SK-N-SH (cell line): ENCODE results near the gene NR1H2. TPM values are rescaled to one million over a fixed set of nuclear protein-coding genes. Genes with fewer than 3 reads are reported as not detected.

Experiments used
- CTCF ChIA-PET: fragments of 300-600, 350-600 bp; formaldehyde crosslinking; extraction: SDS; loops from one replicate; lab custom pipeline; 2021; lab: Yijun Ruan, JAX
- POLR2A ChIA-PET: fragments of 350-600 bp; sonication (Branson Sonifier 250); formaldehyde crosslinking; extraction: SDS; loops from one replicate; lab custom pipeline; 2020; ENCODE audit warnings: antibody characterized with exemption, inconsistent platforms; lab: Yijun Ruan, JAX
- DNase-seq: peaks from one replicate; pipeline ENCODE4 v3.0.0; 2012
- H2AFZ ChIP-seq: fragments of 200-600 bp; sonication (generic); 2 replicates; pipeline ENCODE4 v1.8.1; 2016; ENCODE audit warnings: antibody characterized with exemption, mild to moderate bottlenecking, low read depth
- H3F3A ChIP-seq: fragments of 200-600 bp; sonication (generic); replicated peaks from 2 replicates; pipeline ENCODE3; 2016; ENCODE audit warnings: antibody characterized with exemption, mild to moderate bottlenecking; ENCODE audit not compliant: insufficient read depth
- H3K27ac ChIP-seq, 2 experiments: fragments of 200-500 bp in 1 of 2; fragments of 200-600 bp in 1 of 2; sonication (Bioruptor generic) in 1 of 2; sonication (generic), shearing (Covaris generic) in 1 of 2; 2 replicates each; pipeline versions ENCODE4 v1.5.1 to v1.6.1; 2014 to 2016; ENCODE audit warnings: low read depth in 2 of 2, inconsistent platforms in 1 of 2, low read length in 1 of 2, mild to moderate bottlenecking in 1 of 2, mixed read lengths in 1 of 2
- H3K27me3 ChIP-seq: fragments of 200-600 bp; sonication (generic), shearing (Covaris generic); 2 replicates; pipeline ENCODE4 v1.6.1; 2016; ENCODE audit warnings: mixed run types; ENCODE audit not compliant: insufficient read depth
- H3K36me3 ChIP-seq, 2 experiments: fragments of 200-500 bp in 1 of 2; fragments of 200-600 bp in 1 of 2; sonication (Bioruptor generic) in 1 of 2; sonication (generic) in 1 of 2; replicated peaks in 1 of 2; 2 replicates each; pipeline versions ENCODE3 to v1.5.1; 2014 to 2016; ENCODE audit warnings: low read length in 1 of 2, mild to moderate bottlenecking in 1 of 2; ENCODE audit not compliant: insufficient read depth in 2 of 2, control insufficient read depth in 1 of 2
- H3K4me1 ChIP-seq, 2 experiments: fragments of 200-500 bp in 1 of 2; fragments of 200-600 bp in 1 of 2; sonication (Bioruptor generic) in 1 of 2; sonication (generic), shearing (Covaris generic) in 1 of 2; 2 replicates each; pipeline versions ENCODE4 v1.5.1 to v1.6.1; 2014 to 2016; ENCODE audit warnings: low read depth in 1 of 2, low read length in 1 of 2, mixed run types in 1 of 2; ENCODE audit not compliant: insufficient read depth in 2 of 2, control insufficient read depth in 1 of 2
- H3K4me2 ChIP-seq: fragments of 200-600 bp; sonication (generic), shearing (Covaris generic); 2 replicates; pipeline ENCODE4 v1.6.1; 2017; ENCODE audit warnings: mixed run types
- H3K4me3 ChIP-seq, 2 experiments: fragments of 200-500 bp in 1 of 2; fragments of 200-600 bp in 1 of 2; sonication (Bioruptor generic) in 1 of 2; sonication (generic), shearing (Covaris generic) in 1 of 2; 2 replicates each; pipeline versions ENCODE4 v1.5.1 to v1.8.1; 2014 to 2016; ENCODE audit warnings: low read depth in 2 of 2, inconsistent platforms in 1 of 2, low read length in 1 of 2, mild to moderate bottlenecking in 1 of 2, mixed read lengths in 1 of 2, moderate library complexity in 1 of 2
- H3K79me2 ChIP-seq: fragments of 200-600 bp; sonication (generic); 2 replicates; pipeline ENCODE4 v1.8.1; 2017; ENCODE audit warnings: mild to moderate bottlenecking; ENCODE audit not compliant: insufficient read depth
- H3K9ac ChIP-seq: fragments of 200-600 bp; sonication (generic); 2 replicates; pipeline ENCODE4 v1.6.1; 2017; ENCODE audit warnings: mixed run types
- H3K9me2 ChIP-seq: fragments of 200-600 bp; sonication (generic); 2 replicates; pipeline ENCODE4 v1.6.1; 2017; ENCODE audit warnings: mixed run types
- H3K9me3 ChIP-seq: fragments of 200-600 bp; sonication (generic); 2 replicates; pipeline ENCODE4 v1.6.1; 2017; ENCODE audit warnings: mixed run types, mild to moderate bottlenecking, moderate library complexity
- H4K20me1 ChIP-seq: fragments of 200-600 bp; sonication (generic); 2 replicates; pipeline ENCODE4 v1.6.1; 2017; ENCODE audit warnings: mild to moderate bottlenecking, mixed run types; ENCODE audit not compliant: insufficient read depth
- EP300 ChIP-seq, 2 experiments: IDR thresholded peaks; 2 replicates each; pipeline versions ENCODE4 v1.4.0 to v1.6.1; 2012; ENCODE audit warnings: borderline replicate concordance in 1 of 2, low read depth in 1 of 2, low read length in 1 of 2
- EZH2phosphoT487 ChIP-seq: fragments of 200-600 bp; sonication (generic); IDR thresholded peaks from 2 replicates; pipeline ENCODE4 v1.6.1; 2017; ENCODE audit warnings: low read depth, mixed run types, mild to moderate bottlenecking, antibody characterized with exemption, moderate library complexity, borderline replicate concordance
- FOSL2 ChIP-seq: IDR thresholded peaks from 2 replicates; pipeline ENCODE4 v1.4.0; 2012; ENCODE audit warnings: low read depth, mild to moderate bottlenecking, moderate library complexity, borderline replicate concordance
- FOXM1 ChIP-seq: IDR thresholded peaks from 2 replicates; pipeline ENCODE4 v1.4.0; 2012; ENCODE audit warnings: low read depth, mild to moderate bottlenecking
- GABPA ChIP-seq: IDR thresholded peaks from 2 replicates; pipeline ENCODE4 v1.4.0; 2012; ENCODE audit warnings: low read depth, mild to moderate bottlenecking
- GATA2 ChIP-seq: sonication (generic); formaldehyde crosslinking; IDR thresholded peaks from 2 replicates; pipeline ENCODE4 v1.5.0; 2020; ENCODE audit warnings: mild to moderate bottlenecking, missing genetic modification reagents
- NFIC ChIP-seq: IDR thresholded peaks from 2 replicates; pipeline ENCODE4 v1.4.0; 2012; ENCODE audit warnings: borderline replicate concordance
- NRF1 ChIP-seq: IDR thresholded peaks from 2 replicates; pipeline ENCODE4 v1.6.1; 2012; ENCODE audit warnings: low read depth, mild to moderate bottlenecking, low read length
- RAD21 ChIP-seq: IDR thresholded peaks from 2 replicates; pipeline ENCODE4 v1.6.1; 2012; ENCODE audit warnings: mild to moderate bottlenecking, low read length
- RFX5 ChIP-seq: IDR thresholded peaks from 2 replicates; pipeline ENCODE4 v1.6.1; 2012; ENCODE audit warnings: mild to moderate bottlenecking, improper control_type of control experiment, low read length
- SIN3A ChIP-seq: IDR thresholded peaks from 2 replicates; pipeline ENCODE4 v1.6.1; 2012; ENCODE audit warnings: low read depth, mild to moderate bottlenecking, low read length, moderate library complexity, borderline replicate concordance
- SMC3 ChIP-seq: IDR thresholded peaks from 2 replicates; pipeline ENCODE4 v1.6.1; 2012; ENCODE audit warnings: low read depth, low read length, improper control_type of control experiment
- TCF12 ChIP-seq: IDR thresholded peaks from 2 replicates; pipeline ENCODE4 v1.4.0; 2012
- YY1 ChIP-seq: IDR thresholded peaks from 2 replicates; pipeline ENCODE4 v1.4.0; 2012; ENCODE audit warnings: low read depth, mild to moderate bottlenecking
- WGBS: methylation state at CpG from one replicate; pipeline ENCODE4 v1.1.6; 2017; ENCODE audit warnings: low lambda C conversion rate; 5-methylcytosine and 5-hydroxymethylcytosine counted together
- polyA plus RNA-seq, 3 experiments: library from polyadenylated mRNA; depleted of rRNA; stranded (reverse); fragments of >200 nt; gene quantifications; 2 replicates each; pipeline ENCODE4 v1.2.3, GENCODE V29; 2012
- TF ChIP-seq, protein P1 (sequence below): fragments of 150-350 bp; IDR thresholded peaks from 2 replicates; pipeline ENCODE4 v1.6.1; 2016; ENCODE audit warnings: mild to moderate bottlenecking, low read depth, low read length
- TF ChIP-seq, protein P2 (sequence below): IDR thresholded peaks from 2 replicates; pipeline ENCODE4; 2012
- TF ChIP-seq, protein P3 (sequence below): fragments of 200-600 bp; sonication (generic); IDR thresholded peaks from 2 replicates; pipeline ENCODE4 v1.6.1; 2017; ENCODE audit warnings: antibody characterized with exemption, mild to moderate bottlenecking, moderate library complexity
- TF ChIP-seq, protein P4 (sequence below): IDR thresholded peaks from 2 replicates; pipeline ENCODE4 v1.6.1; 2012; ENCODE audit warnings: mild to moderate bottlenecking, low read depth, low read length, moderate library complexity
- TF ChIP-seq, protein P5 (sequence below): IDR thresholded peaks from 2 replicates; pipeline ENCODE4 v1.4.0; 2012; ENCODE audit warnings: low read depth, borderline replicate concordance

NR1H2 gene
- polyA plus RNA-seq, 1 of the 3 experiments (the other 2 are of a cell fraction): 108 TPM

DNA sequence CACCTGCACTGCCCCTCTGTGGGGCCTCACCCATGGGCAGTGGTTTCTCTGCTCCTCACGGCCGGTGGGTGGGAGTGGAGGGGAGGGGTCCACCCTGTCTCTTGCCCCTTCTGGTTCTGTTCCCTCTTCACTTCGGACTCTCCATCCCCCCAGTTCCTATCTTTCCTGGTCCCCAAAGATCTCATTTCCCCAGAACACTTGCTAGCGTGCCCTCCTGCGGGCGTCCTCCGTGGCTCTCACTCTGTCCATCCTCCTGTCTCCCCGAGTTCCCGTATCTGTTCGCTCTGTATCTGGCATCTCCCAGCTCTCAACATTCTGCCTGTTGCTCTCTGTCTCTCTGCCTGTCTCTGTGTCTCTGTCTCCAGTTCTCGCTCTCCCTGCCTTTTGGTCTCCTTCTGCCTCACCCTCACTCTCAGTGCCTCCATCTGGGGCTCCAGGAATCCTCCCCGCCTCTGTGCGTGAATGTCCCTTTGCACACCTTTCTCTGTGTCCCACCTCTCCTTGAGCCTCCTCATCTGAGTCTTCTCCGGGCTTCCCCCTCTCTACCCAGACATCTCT, 42.8 kb downstream of the NR1H2 start:
- peaks cover 3% of the 10 kb centered on the region for H3F3A ChIP-seq
- H4K20me1 ChIP-seq: no peaks in the 10 kb centered on the region
- ChIA-PET POLR2A (no interaction called here), CTCF (interaction anchor here (1.0 to 5.3 kb wide), 4 partner anchors 34 to 137 kb away, joined by 3 to 22 read pairs (median 4); no protein-coding TSS in a partner anchor)
- H3K4me2 ChIP-seq: no peak overlapping the region
- H3K79me2 ChIP-seq: no peaks in the 10 kb centered on the region
- no peaks in the 10 kb centered on the region for H3K36me3 ChIP-seq
- H3K4me3 ChIP-seq: no peak overlapping the region
- H3K27me3 ChIP-seq: no peaks in the 10 kb centered on the region
- H2AFZ ChIP-seq: no peak overlapping the region
- DNase-seq: no peak
- H3K9me3 ChIP-seq: no peaks in the 10 kb centered on the region
- H3K27ac ChIP-seq: no peak overlapping the region
- H3K9me2 ChIP-seq: no peaks in the 10 kb centered on the region
- H3K9ac ChIP-seq: no peak overlapping the region
- 54% methylated on average over 14 of the region's 14 CpGs for WGBS
- no peaks in the 10 kb centered on the region; a peak in 1 of 4 replicates for H3K4me1 ChIP-seq
- no peak for TF ChIP-seq EP300 (IDR thresholded peaks at IDR 0.05; ENCODE audit: borderline replicate concordance in 1 of 2, low read depth in 1 of 2, low read length in 1 of 2)
- TF ChIP-seq TCF12: no peak
- TF ChIP-seq, protein P1, sequence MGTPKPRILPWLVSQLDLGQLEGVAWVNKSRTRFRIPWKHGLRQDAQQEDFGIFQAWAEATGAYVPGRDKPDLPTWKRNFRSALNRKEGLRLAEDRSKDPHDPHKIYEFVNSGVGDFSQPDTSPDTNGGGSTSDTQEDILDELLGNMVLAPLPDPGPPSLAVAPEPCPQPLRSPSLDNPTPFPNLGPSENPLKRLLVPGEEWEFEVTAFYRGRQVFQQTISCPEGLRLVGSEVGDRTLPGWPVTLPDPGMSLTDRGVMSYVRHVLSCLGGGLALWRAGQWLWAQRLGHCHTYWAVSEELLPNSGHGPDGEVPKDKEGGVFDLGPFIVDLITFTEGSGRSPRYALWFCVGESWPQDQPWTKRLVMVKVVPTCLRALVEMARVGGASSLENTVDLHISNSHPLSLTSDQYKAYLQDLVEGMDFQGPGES: no peak
- TF ChIP-seq NRF1: no peak
- TF ChIP-seq, protein P2, sequence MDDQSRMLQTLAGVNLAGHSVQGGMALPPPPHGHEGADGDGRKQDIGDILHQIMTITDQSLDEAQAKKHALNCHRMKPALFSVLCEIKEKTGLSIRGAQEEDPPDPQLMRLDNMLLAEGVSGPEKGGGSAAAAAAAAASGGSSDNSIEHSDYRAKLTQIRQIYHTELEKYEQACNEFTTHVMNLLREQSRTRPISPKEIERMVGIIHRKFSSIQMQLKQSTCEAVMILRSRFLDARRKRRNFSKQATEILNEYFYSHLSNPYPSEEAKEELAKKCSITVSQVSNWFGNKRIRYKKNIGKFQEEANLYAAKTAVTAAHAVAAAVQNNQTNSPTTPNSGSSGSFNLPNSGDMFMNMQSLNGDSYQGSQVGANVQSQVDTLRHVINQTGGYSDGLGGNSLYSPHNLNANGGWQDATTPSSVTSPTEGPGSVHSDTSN: no peak
- no peak for TF ChIP-seq NFIC
- TF ChIP-seq FOSL2: no peak
- no peak for TF ChIP-seq GATA2 (CRISPR knock-in tag)
- TF ChIP-seq, protein P3, sequence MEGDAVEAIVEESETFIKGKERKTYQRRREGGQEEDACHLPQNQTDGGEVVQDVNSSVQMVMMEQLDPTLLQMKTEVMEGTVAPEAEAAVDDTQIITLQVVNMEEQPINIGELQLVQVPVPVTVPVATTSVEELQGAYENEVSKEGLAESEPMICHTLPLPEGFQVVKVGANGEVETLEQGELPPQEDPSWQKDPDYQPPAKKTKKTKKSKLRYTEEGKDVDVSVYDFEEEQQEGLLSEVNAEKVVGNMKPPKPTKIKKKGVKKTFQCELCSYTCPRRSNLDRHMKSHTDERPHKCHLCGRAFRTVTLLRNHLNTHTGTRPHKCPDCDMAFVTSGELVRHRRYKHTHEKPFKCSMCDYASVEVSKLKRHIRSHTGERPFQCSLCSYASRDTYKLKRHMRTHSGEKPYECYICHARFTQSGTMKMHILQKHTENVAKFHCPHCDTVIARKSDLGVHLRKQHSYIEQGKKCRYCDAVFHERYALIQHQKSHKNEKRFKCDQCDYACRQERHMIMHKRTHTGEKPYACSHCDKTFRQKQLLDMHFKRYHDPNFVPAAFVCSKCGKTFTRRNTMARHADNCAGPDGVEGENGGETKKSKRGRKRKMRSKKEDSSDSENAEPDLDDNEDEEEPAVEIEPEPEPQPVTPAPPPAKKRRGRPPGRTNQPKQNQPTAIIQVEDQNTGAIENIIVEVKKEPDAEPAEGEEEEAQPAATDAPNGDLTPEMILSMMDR: no peak
- TF ChIP-seq YY1: no peak
- TF ChIP-seq SMC3: no peak
- no peak for TF ChIP-seq FOXM1

DNA sequence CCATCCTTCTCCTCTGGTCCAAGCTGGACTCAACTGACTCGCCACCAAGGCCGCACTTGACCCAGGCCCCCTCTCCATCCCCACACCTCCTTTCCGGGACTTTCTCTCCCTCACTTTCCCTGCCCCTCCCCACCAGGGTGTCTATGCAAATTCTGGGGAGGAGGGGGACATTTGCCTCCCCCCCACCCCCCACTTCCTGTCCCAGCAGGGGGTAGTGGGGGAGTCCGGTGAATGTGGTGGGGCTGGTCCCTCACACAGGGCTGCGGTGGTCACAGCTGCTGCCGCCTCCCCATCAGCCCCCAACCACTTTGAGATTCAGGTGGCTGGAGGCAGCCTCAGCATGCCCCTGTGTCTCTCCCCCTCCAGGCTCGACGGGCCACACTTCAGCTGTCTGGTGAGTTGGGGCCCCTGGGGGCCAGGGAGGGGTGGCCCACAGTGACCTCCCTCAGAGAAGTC, 43.4 kb downstream of the NR1H2 start:
- ChIA-PET POLR2A (no interaction called here), CTCF (interaction anchor here (1.0 to 5.3 kb wide), 5 partner anchors 34 to 137 kb away, joined by 3 to 22 read pairs (median 3); no protein-coding TSS in a partner anchor)
- Histone ChIP-seq H3K79me2 (no peaks in the 10 kb centered on the region), H3K36me3 (no peaks in the 10 kb centered on the region), H3F3A (peaks cover 3% of the 10 kb centered on the region), H3K27ac (no peak overlapping the region), H4K20me1 (no peaks in the 10 kb centered on the region), H3K9ac (no peak overlapping the region), H3K4me2 (no peak overlapping the region), H3K9me2 (no peaks in the 10 kb centered on the region), H2AFZ (no peak overlapping the region), H3K27me3 (no peaks in the 10 kb centered on the region), H3K4me3 (no peak overlapping the region), H3K4me1 (no peaks in the 10 kb centered on the region; a peak in 1 of 4 replicates), H3K9me3 (no peaks in the 10 kb centered on the region)
- 60% methylated on average over 6 of the region's 8 CpGs for WGBS
- DNase-seq: no peak
- no peak for TF ChIP-seq RAD21
- TF ChIP-seq, protein P4, sequence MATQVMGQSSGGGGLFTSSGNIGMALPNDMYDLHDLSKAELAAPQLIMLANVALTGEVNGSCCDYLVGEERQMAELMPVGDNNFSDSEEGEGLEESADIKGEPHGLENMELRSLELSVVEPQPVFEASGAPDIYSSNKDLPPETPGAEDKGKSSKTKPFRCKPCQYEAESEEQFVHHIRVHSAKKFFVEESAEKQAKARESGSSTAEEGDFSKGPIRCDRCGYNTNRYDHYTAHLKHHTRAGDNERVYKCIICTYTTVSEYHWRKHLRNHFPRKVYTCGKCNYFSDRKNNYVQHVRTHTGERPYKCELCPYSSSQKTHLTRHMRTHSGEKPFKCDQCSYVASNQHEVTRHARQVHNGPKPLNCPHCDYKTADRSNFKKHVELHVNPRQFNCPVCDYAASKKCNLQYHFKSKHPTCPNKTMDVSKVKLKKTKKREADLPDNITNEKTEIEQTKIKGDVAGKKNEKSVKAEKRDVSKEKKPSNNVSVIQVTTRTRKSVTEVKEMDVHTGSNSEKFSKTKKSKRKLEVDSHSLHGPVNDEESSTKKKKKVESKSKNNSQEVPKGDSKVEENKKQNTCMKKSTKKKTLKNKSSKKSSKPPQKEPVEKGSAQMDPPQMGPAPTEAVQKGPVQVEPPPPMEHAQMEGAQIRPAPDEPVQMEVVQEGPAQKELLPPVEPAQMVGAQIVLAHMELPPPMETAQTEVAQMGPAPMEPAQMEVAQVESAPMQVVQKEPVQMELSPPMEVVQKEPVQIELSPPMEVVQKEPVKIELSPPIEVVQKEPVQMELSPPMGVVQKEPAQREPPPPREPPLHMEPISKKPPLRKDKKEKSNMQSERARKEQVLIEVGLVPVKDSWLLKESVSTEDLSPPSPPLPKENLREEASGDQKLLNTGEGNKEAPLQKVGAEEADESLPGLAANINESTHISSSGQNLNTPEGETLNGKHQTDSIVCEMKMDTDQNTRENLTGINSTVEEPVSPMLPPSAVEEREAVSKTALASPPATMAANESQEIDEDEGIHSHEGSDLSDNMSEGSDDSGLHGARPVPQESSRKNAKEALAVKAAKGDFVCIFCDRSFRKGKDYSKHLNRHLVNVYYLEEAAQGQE: no peak
- no peak for TF ChIP-seq SMC3
- TF ChIP-seq EZH2phosphoT487: no peak
- TF ChIP-seq FOSL2: no peak
- no peak for TF ChIP-seq EP300 (IDR thresholded peaks at IDR 0.05; ENCODE audit: borderline replicate concordance in 1 of 2, low read depth in 1 of 2, low read length in 1 of 2)
- TF ChIP-seq RFX5: no peak
- TF ChIP-seq GABPA: no peak
- no peak for TF ChIP-seq FOXM1
- TF ChIP-seq SIN3A: no peak
- TF ChIP-seq, protein P5, sequence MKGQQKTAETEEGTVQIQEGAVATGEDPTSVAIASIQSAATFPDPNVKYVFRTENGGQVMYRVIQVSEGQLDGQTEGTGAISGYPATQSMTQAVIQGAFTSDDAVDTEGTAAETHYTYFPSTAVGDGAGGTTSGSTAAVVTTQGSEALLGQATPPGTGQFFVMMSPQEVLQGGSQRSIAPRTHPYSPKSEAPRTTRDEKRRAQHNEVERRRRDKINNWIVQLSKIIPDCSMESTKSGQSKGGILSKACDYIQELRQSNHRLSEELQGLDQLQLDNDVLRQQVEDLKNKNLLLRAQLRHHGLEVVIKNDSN: no peak
